WERI-Rb-1 (cell line): ENCODE data around the gene UTF1.

ENCODE experiments used
- DNase-seq: peaks from one replicate; pipeline ENCODE4 v3.0.0-alpha.2; 2020
- H3K27ac ChIP-seq: fragments of 250-450 bp; sonication (Bioruptor Pico); 2 replicates; pipeline ENCODE4 v1.5.1; 2020; ENCODE audit warnings: mild to moderate bottlenecking, moderate library complexity
- H3K27me3 ChIP-seq: fragments of 250-450 bp; sonication (Bioruptor Pico); 2 replicates; pipeline ENCODE4 v1.5.1; 2021; ENCODE audit warnings: mild to moderate bottlenecking, low read depth, moderate library complexity; ENCODE audit not compliant: insufficient read depth, severe bottlenecking
- H3K36me3 ChIP-seq: fragments of 250-450 bp; sonication (Bioruptor Pico); 2 replicates; pipeline ENCODE4 v1.5.1; 2020; ENCODE audit warnings: mild to moderate bottlenecking, moderate library complexity
- H3K4me3 ChIP-seq: 2 replicates; pipeline ENCODE4 v1.5.1; 2011; ENCODE audit warnings: low read depth, mild to moderate bottlenecking, control low read depth, low read length
- H3K9me3 ChIP-seq: fragments of 250-450 bp; sonication (Bioruptor Pico); 2 replicates; pipeline ENCODE4 v1.5.1; 2021; ENCODE audit warnings: mild to moderate bottlenecking, moderate library complexity; ENCODE audit not compliant: severe bottlenecking
- TF ChIP-seq, protein P1 (sequence below): IDR thresholded peaks from 2 replicates; pipeline ENCODE4 v1.5.1; 2011; ENCODE audit warnings: low read depth, mild to moderate bottlenecking, control low read depth, inconsistent platforms, low read length

Gene UTF1

DNA sequence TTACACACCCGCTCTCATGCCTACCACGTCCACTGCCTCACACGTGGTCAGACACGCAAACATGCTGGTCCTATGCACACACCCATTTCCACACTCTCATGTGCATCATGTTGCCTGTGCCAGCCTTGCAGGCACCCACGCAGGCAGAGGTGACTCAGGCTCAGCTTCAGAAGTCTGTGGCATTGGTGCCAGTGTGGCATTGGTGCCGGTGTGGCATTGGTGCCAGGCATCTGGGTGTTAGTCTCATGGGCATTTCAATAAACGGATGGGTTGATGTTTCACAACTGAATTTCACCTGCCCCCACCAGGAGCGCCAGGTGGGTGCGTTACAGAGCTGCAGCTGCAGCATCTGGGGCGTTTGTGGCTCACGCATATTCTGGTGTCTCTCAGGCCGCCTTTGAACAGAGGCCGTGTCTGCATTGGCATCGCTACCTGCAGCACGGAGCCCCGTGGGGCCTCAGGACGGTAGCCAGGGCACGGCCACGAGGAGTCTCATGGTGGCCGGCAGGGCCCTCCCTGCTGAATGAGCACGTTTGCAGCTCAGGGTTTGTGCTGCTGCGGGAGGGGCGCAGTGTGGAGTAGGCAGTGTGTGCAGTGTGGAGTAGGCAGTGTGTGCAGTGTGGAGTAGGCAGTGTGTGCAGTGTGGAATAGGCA, 45.3 kb upstream of the UTF1 start:
- H3K4me3 ChIP-seq: no peak overlapping the region
- H3K9me3 ChIP-seq: no peaks in the 10 kb centered on the region
- TF ChIP-seq, protein P1, sequence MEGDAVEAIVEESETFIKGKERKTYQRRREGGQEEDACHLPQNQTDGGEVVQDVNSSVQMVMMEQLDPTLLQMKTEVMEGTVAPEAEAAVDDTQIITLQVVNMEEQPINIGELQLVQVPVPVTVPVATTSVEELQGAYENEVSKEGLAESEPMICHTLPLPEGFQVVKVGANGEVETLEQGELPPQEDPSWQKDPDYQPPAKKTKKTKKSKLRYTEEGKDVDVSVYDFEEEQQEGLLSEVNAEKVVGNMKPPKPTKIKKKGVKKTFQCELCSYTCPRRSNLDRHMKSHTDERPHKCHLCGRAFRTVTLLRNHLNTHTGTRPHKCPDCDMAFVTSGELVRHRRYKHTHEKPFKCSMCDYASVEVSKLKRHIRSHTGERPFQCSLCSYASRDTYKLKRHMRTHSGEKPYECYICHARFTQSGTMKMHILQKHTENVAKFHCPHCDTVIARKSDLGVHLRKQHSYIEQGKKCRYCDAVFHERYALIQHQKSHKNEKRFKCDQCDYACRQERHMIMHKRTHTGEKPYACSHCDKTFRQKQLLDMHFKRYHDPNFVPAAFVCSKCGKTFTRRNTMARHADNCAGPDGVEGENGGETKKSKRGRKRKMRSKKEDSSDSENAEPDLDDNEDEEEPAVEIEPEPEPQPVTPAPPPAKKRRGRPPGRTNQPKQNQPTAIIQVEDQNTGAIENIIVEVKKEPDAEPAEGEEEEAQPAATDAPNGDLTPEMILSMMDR: no peak
- H3K27me3 ChIP-seq: no peaks in the 10 kb centered on the region
- H3K27ac ChIP-seq: no peak overlapping the region
- H3K36me3 ChIP-seq: no peaks in the 10 kb centered on the region
- DNase-seq: no peak

DNA sequence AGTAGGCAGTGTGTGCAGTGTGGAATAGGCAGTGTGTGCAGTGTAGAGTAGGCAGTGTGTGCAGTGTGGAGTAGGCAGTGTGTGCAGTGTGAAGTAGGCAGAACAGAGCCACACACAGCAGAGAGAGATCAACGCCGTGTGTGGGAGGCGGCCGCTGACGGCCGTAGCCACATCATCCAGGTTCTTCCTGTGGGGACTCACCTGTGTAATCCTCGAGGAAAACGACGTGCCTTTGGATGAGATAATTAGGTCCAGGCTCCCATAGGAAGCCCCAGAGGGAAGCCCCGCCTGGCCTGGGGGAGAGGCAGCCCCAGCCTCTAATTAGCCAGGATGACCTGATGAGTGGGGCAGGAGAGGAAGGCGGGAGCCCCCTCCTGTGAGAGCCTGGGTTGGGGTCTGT, 44.6 kb upstream of the UTF1 start:
- no peaks in the 10 kb centered on the region for H3K36me3 ChIP-seq
- H3K4me3 ChIP-seq: no peak overlapping the region

DNA sequence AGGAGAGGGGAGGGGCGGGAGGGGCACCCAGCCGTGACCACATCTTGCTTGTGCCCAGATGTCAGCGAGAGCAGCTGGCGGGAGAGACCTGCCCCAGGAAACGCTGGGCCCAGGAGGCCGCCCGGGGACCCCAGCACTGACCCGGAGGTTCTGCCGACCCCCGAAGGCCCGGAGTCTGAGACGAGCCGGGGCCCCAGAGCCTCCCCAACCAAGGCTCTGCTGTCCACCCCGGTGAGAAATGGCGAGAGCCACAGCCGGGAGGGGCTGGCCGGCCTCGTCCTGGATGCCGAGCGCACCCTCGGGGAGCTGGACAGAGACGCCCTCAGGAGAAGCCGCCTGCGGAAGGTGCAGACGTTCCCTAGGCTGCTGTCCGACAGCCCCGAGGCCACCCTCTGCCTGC, 44.1 kb upstream of the UTF1 start:
- no peak for DNase-seq
- TF ChIP-seq, protein P1: no peak

More for the DNA sequence above, 44.6 kb upstream of the UTF1 start:
- TF ChIP-seq, protein P1: no peak
- DNase-seq: no peak
- Histone ChIP-seq H3K27me3 (no peaks in the 10 kb centered on the region), H3K27ac (no peak overlapping the region), H3K9me3 (no peaks in the 10 kb centered on the region)

DNA sequence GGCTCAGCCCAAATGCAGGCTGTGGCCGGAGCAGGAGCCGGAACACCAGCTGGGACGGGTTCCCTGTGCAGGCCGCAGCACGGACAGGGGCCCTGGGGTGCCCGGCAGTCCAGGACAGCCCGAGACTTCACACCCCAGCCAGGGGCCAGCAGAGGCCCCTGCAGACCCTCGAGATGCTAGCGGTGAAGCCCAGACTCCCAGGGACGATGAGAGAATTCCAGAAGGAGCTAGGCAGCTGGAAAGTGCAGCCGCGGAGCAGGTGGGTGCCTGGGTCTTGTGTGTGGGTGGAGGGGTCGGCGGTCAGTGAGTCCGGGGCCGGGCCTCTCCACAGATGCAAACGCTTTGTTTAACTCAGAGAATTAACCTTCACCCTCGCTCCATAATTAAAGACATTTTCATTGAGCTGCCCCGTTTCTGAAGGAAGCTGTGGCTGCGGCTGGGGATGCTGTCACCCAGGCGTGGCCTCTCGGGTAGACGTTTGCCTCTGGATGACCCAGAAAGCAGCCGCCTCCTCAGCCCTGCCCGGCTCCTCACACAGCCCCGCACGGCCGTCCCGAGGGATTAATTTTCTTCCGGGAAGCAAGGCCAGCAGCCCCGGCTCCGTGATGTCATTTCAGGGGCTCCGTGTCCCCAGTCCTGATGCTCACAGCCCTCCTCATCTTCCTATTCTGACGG, 43.5 kb upstream of the UTF1 start:
- DNase-seq: no peak
- Histone ChIP-seq H3K36me3 (no peaks in the 10 kb centered on the region), H3K4me3 (no peak overlapping the region), H3K27me3 (no peaks in the 10 kb centered on the region), H3K9me3 (no peaks in the 10 kb centered on the region), H3K27ac (no peak overlapping the region)
- TF ChIP-seq, protein P1: no peak

More for the DNA sequence above, 44.1 kb upstream of the UTF1 start:
- Histone ChIP-seq H3K4me3 (no peak overlapping the region), H3K27me3 (no peaks in the 10 kb centered on the region), H3K27ac (no peak overlapping the region), H3K36me3 (no peaks in the 10 kb centered on the region), H3K9me3 (no peaks in the 10 kb centered on the region)

DNA sequence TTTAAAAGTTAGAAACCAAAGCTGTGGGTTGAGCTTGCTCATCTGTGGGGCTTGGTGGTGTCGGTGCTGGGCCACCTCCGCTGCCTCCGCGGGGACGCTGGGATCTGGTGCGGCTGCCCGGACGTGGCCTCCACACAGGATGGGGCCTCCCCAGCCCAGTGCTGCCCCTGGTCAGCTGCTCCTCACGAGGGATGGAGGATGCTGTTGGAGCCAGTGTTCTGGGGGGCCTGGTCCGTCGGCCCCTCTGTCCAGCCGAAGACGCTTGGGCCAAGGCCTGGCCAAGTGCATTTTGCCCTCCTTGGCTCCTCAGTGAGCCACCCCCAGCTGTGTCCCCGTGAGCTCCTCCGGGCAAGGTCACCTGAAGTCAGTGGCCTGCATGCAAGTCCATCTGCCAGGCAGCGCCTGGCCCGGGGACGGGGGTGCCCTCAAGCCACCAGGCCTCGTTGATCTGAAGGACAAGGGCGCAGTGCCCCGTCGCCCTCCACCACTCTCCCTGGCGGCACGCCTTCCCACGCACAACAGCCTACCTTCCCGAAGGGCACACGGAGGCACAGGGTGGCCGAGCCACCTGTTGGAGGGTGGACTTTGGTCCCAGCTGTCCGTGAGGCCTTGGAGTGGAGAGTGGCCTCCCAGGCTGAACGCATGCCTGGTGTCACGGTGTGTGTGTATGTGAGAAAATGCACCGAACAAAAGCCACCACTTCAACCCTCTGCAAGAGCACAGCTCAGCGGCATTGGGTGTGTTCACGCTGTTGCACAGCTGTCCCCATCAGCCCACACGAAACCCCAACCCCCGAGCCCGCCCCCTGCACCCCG, 42.7 kb upstream of the UTF1 start:
- no peak overlapping the region for H3K4me3 ChIP-seq
- no peaks in the 10 kb centered on the region for H3K36me3 ChIP-seq
- TF ChIP-seq, protein P1: no peak
- no peak overlapping the region for H3K27ac ChIP-seq
- H3K9me3 ChIP-seq: peaks cover 6% of the 10 kb centered on the region
- DNase-seq: no peak
- H3K27me3 ChIP-seq: no peaks in the 10 kb centered on the region
